Left lobe of liver (tissue), 2 donors: ENCODE results near the gene UMAD1. TPM values are rescaled to one million over a fixed set of nuclear protein-coding genes. Genes with fewer than 3 reads are reported as not detected.

ENCODE experiments used
- ATAC-seq: fragments of 200-7000 bp; cut with Tn5 transposase; one replicate; pipeline ENCODE4 v1.9.1; 2020; ENCODE audit warnings: mild to moderate bottlenecking, moderate library complexity
- DNase-seq: peaks from one replicate; pipeline ENCODE4 v3.0.0-alpha.2; 2020; ENCODE audit warnings: low spot score
- total RNA-seq: library from RNA; stranded (reverse); gene quantifications from one replicate; pipeline ENCODE4 v1.2.1, GENCODE V29; 2021
- donor health status: DM: no; HTN: no; CAD: no; lungs with moderate emphysema.
- donor health status: DM: no; HTN: yes; CAD: no.

The UMAD1 gene
- total RNA-seq, 1 donor from 2014 or later, result 7.8 TPM

- ATAC-seq (no peak), DNase-seq (no peak)
These were observed 77.9 kb downstream of the UMAD1 start, which contains the start of gene RPA3 for GRCh38 chr7:7718492-7718891. RPA3 (minus strand) TSS chr7:7718607; CDS start chr7:7640418, 78,189 bp downstream.

- ATAC-seq, result peak; percentile 40
- no peak for DNase-seq
These were observed 78.7 kb downstream of the UMAD1 start for GRCh38 chr7:7719236-7719635.

- DNase-seq (no peak), ATAC-seq (no peak)
These were observed 79.6 kb downstream of the UMAD1 start for GRCh38 chr7:7720193-7720592.

- ATAC-seq (no peak), DNase-seq (no peak)
These were observed 80.4 kb downstream of the UMAD1 start for GRCh38 chr7:7720750-7721621.

- no peak for ATAC-seq
- DNase-seq, result no peak
These were observed 91.2 kb downstream of the UMAD1 start for GRCh38 chr7:7731732-7732131.

- no peak for ATAC-seq
- DNase-seq, result no peak
These were observed 92.2 kb downstream of the UMAD1 start for GRCh38 chr7:7732621-7733281.

- DNase-seq, result no peak
- no peak for ATAC-seq
These were observed 96.1 kb downstream of the UMAD1 start for GRCh38 chr7:7736671-7737070.

- DNase-seq, result no peak
- ATAC-seq, result no peak
These were observed 97.1 kb downstream of the UMAD1 start for GRCh38 chr7:7737674-7738073.

- no peak for DNase-seq
- ATAC-seq, result no peak
These were observed 97.6 kb downstream of the UMAD1 start for GRCh38 chr7:7738177-7738576.

GRCh38 chr7:7738622-7739021, 98.1 kb downstream of the UMAD1 start:
- ATAC-seq, result no peak
- no peak for DNase-seq

GRCh38 chr7:7739204-7740036, 98.9 kb downstream of the UMAD1 start:
- no peak for DNase-seq
- peak; percentile 53 for ATAC-seq

- ATAC-seq (no peak), DNase-seq (no peak)
These were observed 99.4 kb downstream of the UMAD1 start for GRCh38 chr7:7740037-7740355.

GRCh38 chr7:7742223-7742622, 101.7 kb downstream of the UMAD1 start:
- DNase-seq, result no peak
- ATAC-seq, result no peak

GRCh38 chr7:7745258-7745657, 104.7 kb downstream of the UMAD1 start:
- ATAC-seq, result no peak
- no peak for DNase-seq

- DNase-seq (no peak), ATAC-seq (no peak)
These were observed 105.4 kb downstream of the UMAD1 start for GRCh38 chr7:7745966-7746365.

GRCh38 chr7:7746458-7746857, 105.9 kb downstream of the UMAD1 start:
- ATAC-seq, result no peak
- no peak for DNase-seq

- ATAC-seq, result peak; percentile 55
These were observed 110.2 kb downstream of the UMAD1 start for GRCh38 chr7:7750571-7751242.

GRCh38 chr7:7751243-7752092, 110.9 kb downstream of the UMAD1 start:
- ATAC-seq (peak; percentile 86), DNase-seq (peak; percentile 69)

More at GRCh38 chr7:7750571-7751242, 110.2 kb downstream of the UMAD1 start:
- DNase-seq, result no peak

GRCh38 chr7:7756577-7756976, 116.0 kb downstream of the UMAD1 start:
- ATAC-seq (no peak), DNase-seq (no peak)

GRCh38 chr7:7757576-7757975, 117.0 kb downstream of the UMAD1 start:
- DNase-seq, result no peak
- ATAC-seq, result no peak
